ENCODE data around the gene NF1.

DNA sequence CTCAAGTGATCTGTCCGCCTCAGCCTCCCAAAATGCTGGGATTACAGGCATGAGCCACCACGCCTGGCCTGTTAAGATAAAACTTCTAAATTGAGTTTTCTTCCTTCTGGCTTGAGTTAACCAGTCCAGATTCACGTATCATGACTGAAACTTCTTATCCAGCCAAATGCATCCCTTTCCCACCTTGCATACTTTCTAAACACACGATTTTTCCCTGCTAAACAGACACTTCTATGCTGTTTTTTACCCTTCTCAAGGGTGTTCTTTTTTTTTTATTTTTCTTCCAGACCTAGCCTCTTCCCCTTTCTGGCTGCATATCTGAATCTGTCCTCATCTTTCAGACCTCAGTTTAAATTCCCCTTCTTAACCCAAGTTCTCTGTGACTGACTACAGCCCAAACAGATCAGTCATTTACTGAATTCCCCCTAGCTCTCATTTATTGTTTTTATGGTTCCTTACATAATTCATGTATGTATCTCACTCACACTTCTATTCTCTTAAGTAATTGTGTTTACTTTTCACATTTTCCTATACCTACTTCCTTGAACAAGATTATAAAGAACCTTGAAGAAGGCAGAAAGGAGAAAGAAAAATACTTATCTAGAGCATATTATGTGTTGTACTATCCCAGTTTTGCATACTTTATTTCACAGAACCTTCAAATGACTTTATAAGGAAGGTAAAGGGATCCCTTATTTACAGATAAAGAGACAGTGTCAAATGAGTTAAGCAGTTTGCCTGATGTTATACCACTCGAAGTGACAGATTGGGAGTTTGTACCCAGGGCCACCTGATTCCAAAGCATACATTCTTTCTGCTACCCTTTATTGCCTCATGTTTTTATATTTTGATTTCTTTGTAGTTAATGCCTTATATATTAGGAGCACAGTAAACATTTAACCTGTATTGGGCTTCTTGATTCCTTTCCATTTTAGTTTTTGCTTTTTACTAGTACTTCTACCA, 213.9 kb downstream of the NF1 start:
- TF ChIP-seq, protein P1, sequence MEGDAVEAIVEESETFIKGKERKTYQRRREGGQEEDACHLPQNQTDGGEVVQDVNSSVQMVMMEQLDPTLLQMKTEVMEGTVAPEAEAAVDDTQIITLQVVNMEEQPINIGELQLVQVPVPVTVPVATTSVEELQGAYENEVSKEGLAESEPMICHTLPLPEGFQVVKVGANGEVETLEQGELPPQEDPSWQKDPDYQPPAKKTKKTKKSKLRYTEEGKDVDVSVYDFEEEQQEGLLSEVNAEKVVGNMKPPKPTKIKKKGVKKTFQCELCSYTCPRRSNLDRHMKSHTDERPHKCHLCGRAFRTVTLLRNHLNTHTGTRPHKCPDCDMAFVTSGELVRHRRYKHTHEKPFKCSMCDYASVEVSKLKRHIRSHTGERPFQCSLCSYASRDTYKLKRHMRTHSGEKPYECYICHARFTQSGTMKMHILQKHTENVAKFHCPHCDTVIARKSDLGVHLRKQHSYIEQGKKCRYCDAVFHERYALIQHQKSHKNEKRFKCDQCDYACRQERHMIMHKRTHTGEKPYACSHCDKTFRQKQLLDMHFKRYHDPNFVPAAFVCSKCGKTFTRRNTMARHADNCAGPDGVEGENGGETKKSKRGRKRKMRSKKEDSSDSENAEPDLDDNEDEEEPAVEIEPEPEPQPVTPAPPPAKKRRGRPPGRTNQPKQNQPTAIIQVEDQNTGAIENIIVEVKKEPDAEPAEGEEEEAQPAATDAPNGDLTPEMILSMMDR (IDR thresholded peaks at IDR 0.05): no peak
- TF ChIP-seq POLR2AphosphoS5 (IDR thresholded peaks at IDR 0.05): no peak
- no peak for TF ChIP-seq EP300 (IDR thresholded peaks at IDR 0.05)

All from gastroesophageal sphincter (tissue), 3 donors.